Activated CD4-positive, alpha-beta T cell treated with anti-CD3 and anti-CD28 coated beads, Interleukin-2, amount 50 U/mL, for 1 hour (primary cell): ENCODE results near the gene PBXIP1.
A peak's percentile ranks its signal among the peaks of the same experiment; 100 is the strongest.
"Not testable (repeated sequence)": the region's sequence is repeated elsewhere in the genome, so short reads cannot be mapped to it uniquely, and the experiment has no call there.

Experiments used
- DNase-seq: peaks from one replicate; pipeline ENCODE4 v3.0.0-alpha.2; 2020

Gene PBXIP1

GRCh38 chr1:154955718-154956543 lies at the start of gene PBXIP1:
Gene PBXIP1, minus strand, starts transcription at chr1:154956099. Its CDS starts 2,378 bp downstream, at chr1:154953721.
- peak; percentile 74 for DNase-seq

GRCh38 chr1:155005076-155006011 lies 49.4 kb upstream of the PBXIP1 start:
- no peak for DNase-seq

- no peak for DNase-seq
Observed at GRCh38 chr1:155004352-155005075, 48.6 kb upstream of the PBXIP1 start.

- DNase-seq = no peak
Observed at GRCh38 chr1:155003766-155004351, 48.0 kb upstream of the PBXIP1 start.

- DNase-seq = no peak
Observed at GRCh38 chr1:155003227-155003765, 47.4 kb upstream of the PBXIP1 start.

- no peak for DNase-seq
Observed at GRCh38 chr1:155002464-155003226, 46.7 kb upstream of the PBXIP1 start, which contains the start of gene ZBTB7B. Gene ZBTB7B, plus strand, starts transcription at chr1:155002802. Its CDS starts 11,859 bp downstream, at chr1:155014661.

GRCh38 chr1:155001675-155002463 lies 46.0 kb upstream of the PBXIP1 start:
- peak; percentile 98 for DNase-seq

GRCh38 chr1:155001425-155001674 lies 45.5 kb upstream of the PBXIP1 start:
- no peak for DNase-seq

- DNase-seq = peak; percentile 79
Observed at GRCh38 chr1:155000726-155001424, 45.0 kb upstream of the PBXIP1 start.

GRCh38 chr1:155000411-155000725 lies 44.5 kb upstream of the PBXIP1 start:
- no peak for DNase-seq

- no peak for DNase-seq
Observed at GRCh38 chr1:154999571-155000410, 43.9 kb upstream of the PBXIP1 start.

GRCh38 chr1:154998818-154999570 lies 43.1 kb upstream of the PBXIP1 start:
- DNase-seq = peak; percentile 70

GRCh38 chr1:154998201-154998780 lies 42.4 kb upstream of the PBXIP1 start:
- DNase-seq = no peak

- DNase-seq = no peak
Observed at GRCh38 chr1:154996966-154997701, 41.2 kb upstream of the PBXIP1 start.

- DNase-seq = not testable (repeated sequence)
Observed at GRCh38 chr1:154995301-154995983, 39.5 kb upstream of the PBXIP1 start.

- no peak for DNase-seq
Observed at GRCh38 chr1:154994591-154994990, 38.7 kb upstream of the PBXIP1 start.

- DNase-seq = no peak
Observed at GRCh38 chr1:154994269-154994587, 38.3 kb upstream of the PBXIP1 start.
